Heart right ventricle (tissue), 16 donors: ENCODE data around the gene IL12B. TPM values are rescaled to one million over a fixed set of nuclear protein-coding genes. Genes with fewer than 3 reads are reported as not detected.

Experiments used
- ATAC-seq, 8 donors: fragments of 200-7000 bp; cut with Tn5 transposase; one replicate each; pipeline ENCODE4 v1.9.1; 2020; ENCODE audit warnings: mild to moderate bottlenecking in 8 of 8, moderate library complexity in 8 of 8, moderate number of reproducible peaks in 1 of 8
- DNase-seq, 2 donors: peaks; one replicate each; pipeline ENCODE4 v3.0.0-alpha.2; 2020
- H3K27ac ChIP-seq, 10 donors: fragments of 200-600 bp; sonication (generic) in 2 of 10; one replicate each; pipeline versions ENCODE4 v1.5.0 to v1.8.0; 2020 to 2022; ENCODE audit warnings: mild to moderate bottlenecking in 3 of 10
- H3K27me3 ChIP-seq, 7 donors: fragments of 200-600 bp; one replicate each; pipeline ENCODE4 v1.8.0; 2021 to 2022; ENCODE audit warnings: mild to moderate bottlenecking in 2 of 7
- H3K36me3 ChIP-seq, 9 donors: fragments of 200-600 bp; sonication (generic) in 1 of 9; one replicate each; pipeline versions ENCODE4 v1.5.0 to v1.8.0; 2020 to 2022; ENCODE audit warnings: mild to moderate bottlenecking in 2 of 9
- H3K4me1 ChIP-seq, 9 donors: fragments of 200-600 bp; sonication (generic) in 1 of 9; one replicate each; pipeline versions ENCODE4 v1.5.0 to v1.8.0; 2020 to 2022; ENCODE audit warnings: mild to moderate bottlenecking in 4 of 9
- H3K4me3 ChIP-seq, 10 donors: fragments of 200-600 bp; sonication (generic) in 2 of 10; one replicate each; pipeline versions ENCODE4 v1.5.0 to v1.8.0; 2020 to 2022; ENCODE audit warnings: mild to moderate bottlenecking in 7 of 10, moderate library complexity in 2 of 10
- H3K9me3 ChIP-seq, 11 donors: fragments of 200-600 bp in 10 of 11; sonication (generic) in 2 of 11; one replicate each; pipeline versions ENCODE4 v1.5.0 to v1.8.0; 2013 to 2022; ENCODE audit warnings: mild to moderate bottlenecking in 2 of 11, control low read depth in 1 of 11, moderate library complexity in 1 of 11
- CTCF ChIP-seq, 9 donors: fragments of 200-600 bp; sonication (generic) in 2 of 9; IDR thresholded peaks; one replicate each; pipeline versions ENCODE4 v1.5.0 to v1.8.0; 2021 to 2022; ENCODE audit warnings: antibody characterized with exemption in 9 of 9, mild to moderate bottlenecking in 5 of 9, moderate library complexity in 1 of 9
- WGBS, 2 donors: extraction: QIAGEN DNeasy Blood & Tissue Kit; methylation state at CpG; one replicate each; pipeline ENCODE4 v1.1.7; 2013; ENCODE audit warnings: inconsistent platforms in 1 of 2; 5-methylcytosine and 5-hydroxymethylcytosine counted together
- intact Hi-C, 10 donors: fragments of 100-400 bp; cut with DNase I; formaldehyde crosslinking; loops; one replicate each; pipeline versions ENCODE4 v1.11.1 to v1.14.2; 2022
- polyA plus RNA-seq, 2 donors: library from polyadenylated mRNA; stranded (reverse); fragments of 200-250 nt; gene quantifications; one replicate each; pipeline ENCODE4 v1.2.3, GENCODE V29; 2013
- total RNA-seq, 10 donors: library from RNA; stranded (reverse); fragmentation: NEBNext Ultra II Directional in 3 of 10; extraction: Animal tissue kit (Norgen Biotek cat#: 25700) in 3 of 10; gene quantifications; one replicate each; pipeline versions ENCODE4 v1.2.1 to v1.2.4, GENCODE V29; 2021 to 2023
- donor health status: Arrhythmogenic right ventricular cardiomyopathy.
- donor health status: ischemic (EF 13 %, LVEDD 7.1; RV severe dilation, severe dysfunction).
- donor health status: healthy with polysubstance abuse.
- donor health status: DM: no; HTN: yes; CAD: no.
- donor health status: DM: no; HTN: no; CAD: no.
- donor health status: ischemic (EF 25% LVEDD 6.9; RV normal size, moderate dysfunction).
- donor health status: ischemic (EF 25% LVEDD 5.7; RV mildly dilated, moderate dysfunction).
- donor health status: healthy.
- donor health status: DM: yes; HTN: yes; CAD: no.
- donor health status: Ischemic cardiomyopathy.
- donor health status: ischemic (EF 35%, LVEDD 5.7; RV mildly dilated, moderate dysfunction).
- donor health status: nonischemic (EF 11% LVEDD 7.7; RV severe dilation, severe dysfunction).
- donor health status: DM: yes; HTN: yes; CAD: no.
- donor health status: PGD.
- donor health status: ischemic (EF 29% LVEDD 5.4; RV normal size, mild dysfunction).
- donor health status: nonischemic (EF 23%, LVEDD 6.1; RV moderate dilation, normal function).

Gene IL12B
- total and polyA plus RNA-seq, 12 donors, result not detected

- intact Hi-C loops, result loop anchor here in 6 of 10 donors (5.0 to 10.0 kb wide), 3 partner anchors 163 to 665 kb away; no protein-coding TSS in a partner anchor
- no peaks in the 10 kb centered on the region for H3K9me3 ChIP-seq
Measured at GRCh38 chr5:159319832-159320231, 10.5 kb downstream of the IL12B start.

GRCh38 chr5:159319363-159319762 is 10.9 kb downstream of the IL12B start:
- no peak for TF ChIP-seq CTCF (IDR thresholded peaks at IDR 0.05)
- Histone ChIP-seq H3K27ac (no peak overlapping the region), H3K27me3 (peaks cover 0 to 6% (median 0%) of the 10 kb centered on the region in 7 donors), H3K9me3 (no peaks in the 10 kb centered on the region), H3K4me1 (no peaks in the 10 kb centered on the region), H3K36me3 (no peaks in the 10 kb centered on the region), H3K4me3 (no peak overlapping the region)
- intact Hi-C loops, result loop anchor here in 6 of 10 donors (5.0 to 10.0 kb wide), 3 partner anchors 162 to 665 kb away; no protein-coding TSS in a partner anchor
- WGBS, 2 donors, result 73 to 82% methylated on average over 3 of the region's 3 CpGs
- no peak for ATAC-seq
- no peak for DNase-seq

More at GRCh38 chr5:159319832-159320231, 10.5 kb downstream of the IL12B start:
- H3K36me3 ChIP-seq, result no peaks in the 10 kb centered on the region
- peaks cover 0 to 3% (median 0%) of the 10 kb centered on the region in 7 donors for H3K27me3 ChIP-seq
- no peaks in the 10 kb centered on the region for H3K4me1 ChIP-seq
- ATAC-seq, result no peak
- 35 to 39% methylated on average over 2 of the region's 2 CpGs for WGBS, 2 donors
- H3K4me3 ChIP-seq, result no peak overlapping the region
- H3K27ac ChIP-seq, result no peak overlapping the region
- TF ChIP-seq CTCF (IDR thresholded peaks at IDR 0.05), result no peak
- no peak for DNase-seq

- TF ChIP-seq CTCF (IDR thresholded peaks at IDR 0.05), result no peak
- 94 to 96% methylated on average over 4 of the region's 4 CpGs for WGBS, 2 donors
- Histone ChIP-seq H3K36me3 (no peaks in the 10 kb centered on the region), H3K9me3 (no peaks in the 10 kb centered on the region), H3K27ac (no peak overlapping the region), H3K4me3 (no peak overlapping the region), H3K4me1 (no peaks in the 10 kb centered on the region), H3K27me3 (peaks cover 0 to 7% (median 0%) of the 10 kb centered on the region in 7 donors)
- DNase-seq, result no peak
- no peak for ATAC-seq
- intact Hi-C loops, result loop anchor here in 6 of 10 donors (5.0 to 10.0 kb wide), 3 partner anchors 161 to 666 kb away; no protein-coding TSS in a partner anchor
Measured at GRCh38 chr5:159318448-159318847, 11.8 kb downstream of the IL12B start.

- no peaks in the 10 kb centered on the region for H3K4me1 ChIP-seq
- ATAC-seq (no peak), DNase-seq (no peak)
- no peak overlapping the region for H3K4me3 ChIP-seq
- no peak for TF ChIP-seq CTCF (IDR thresholded peaks at IDR 0.05)
- WGBS, 2 donors, result 53 to 56% methylated on average over 2 of the region's 2 CpGs
- H3K9me3 ChIP-seq, result no peaks in the 10 kb centered on the region
- no peaks in the 10 kb centered on the region for H3K36me3 ChIP-seq
- intact Hi-C loops, result loop anchor here in 7 of 10 donors (2.0 to 10.0 kb wide), 4 partner anchors 161 to 667 kb away; no protein-coding TSS in a partner anchor
- H3K27ac ChIP-seq, result no peak overlapping the region
- peaks cover 0 to 12% (median 2%) of the 10 kb centered on the region in 7 donors for H3K27me3 ChIP-seq
Measured at GRCh38 chr5:159317849-159318248, 12.4 kb downstream of the IL12B start.
